Measurements from ENCODE around the gene ABLIM2. TPM values are rescaled to one million over a fixed set of nuclear protein-coding genes. Genes with fewer than 3 reads are reported as not detected.

ABLIM2 gene
- total and polyA plus RNA-seq, 2 experiments from 2014 or later, result 4.9 to 5.8 TPM

DNA sequence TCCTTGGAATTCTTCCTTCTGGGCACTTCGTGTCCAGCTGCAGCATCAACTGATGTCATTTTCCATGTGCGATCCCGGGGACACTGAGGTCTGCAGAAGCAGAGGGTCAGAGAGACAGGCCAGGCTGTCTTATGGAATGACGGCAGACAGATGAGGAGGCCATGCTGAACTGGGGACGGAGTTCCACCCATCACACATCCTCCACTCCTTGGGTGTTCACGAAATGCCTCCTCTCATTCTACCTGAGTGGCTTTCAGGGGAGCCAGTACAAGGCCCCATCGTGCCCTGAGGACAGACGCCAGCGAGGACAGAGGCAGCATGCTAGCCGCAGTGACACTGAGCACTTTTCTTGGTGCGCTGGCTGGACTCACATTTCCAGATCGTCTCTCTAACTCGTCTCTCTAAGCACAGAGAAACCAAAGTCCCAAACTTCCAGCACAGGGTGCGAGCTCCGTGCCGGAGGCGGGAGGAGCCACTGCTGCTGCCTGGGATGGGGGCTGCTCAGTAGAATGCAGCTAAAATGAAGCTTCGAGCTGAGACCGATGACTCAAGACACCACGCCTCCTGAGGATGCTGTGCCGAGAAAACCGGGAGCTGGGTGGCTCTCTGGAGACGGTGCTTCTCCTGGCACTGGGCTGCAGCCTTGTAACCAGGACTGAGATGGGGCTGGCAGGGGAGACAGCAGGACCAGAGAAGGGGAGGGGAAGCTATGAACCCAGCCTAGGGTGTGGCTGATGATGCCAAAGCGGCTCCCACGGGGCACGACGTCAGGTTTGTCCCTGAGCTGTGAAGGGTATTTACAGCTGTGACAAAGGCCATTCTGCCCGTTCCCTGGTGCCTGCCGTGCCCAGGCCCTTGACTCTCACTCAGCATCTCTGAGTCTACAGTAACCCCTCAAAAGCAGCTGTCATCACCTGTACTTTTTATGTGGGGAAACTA is 8.2 kb downstream of the ABLIM2 start:
- H3K4me1 ChIP-seq (ENCODE audit: low read depth), result peaks cover 9% of the 10 kb centered on the region
- H3K4me3 ChIP-seq, result no peak overlapping the region
- H3K9me3 ChIP-seq (ENCODE audit: low read depth), result no peaks in the 10 kb centered on the region
- TF ChIP-seq, protein P1, sequence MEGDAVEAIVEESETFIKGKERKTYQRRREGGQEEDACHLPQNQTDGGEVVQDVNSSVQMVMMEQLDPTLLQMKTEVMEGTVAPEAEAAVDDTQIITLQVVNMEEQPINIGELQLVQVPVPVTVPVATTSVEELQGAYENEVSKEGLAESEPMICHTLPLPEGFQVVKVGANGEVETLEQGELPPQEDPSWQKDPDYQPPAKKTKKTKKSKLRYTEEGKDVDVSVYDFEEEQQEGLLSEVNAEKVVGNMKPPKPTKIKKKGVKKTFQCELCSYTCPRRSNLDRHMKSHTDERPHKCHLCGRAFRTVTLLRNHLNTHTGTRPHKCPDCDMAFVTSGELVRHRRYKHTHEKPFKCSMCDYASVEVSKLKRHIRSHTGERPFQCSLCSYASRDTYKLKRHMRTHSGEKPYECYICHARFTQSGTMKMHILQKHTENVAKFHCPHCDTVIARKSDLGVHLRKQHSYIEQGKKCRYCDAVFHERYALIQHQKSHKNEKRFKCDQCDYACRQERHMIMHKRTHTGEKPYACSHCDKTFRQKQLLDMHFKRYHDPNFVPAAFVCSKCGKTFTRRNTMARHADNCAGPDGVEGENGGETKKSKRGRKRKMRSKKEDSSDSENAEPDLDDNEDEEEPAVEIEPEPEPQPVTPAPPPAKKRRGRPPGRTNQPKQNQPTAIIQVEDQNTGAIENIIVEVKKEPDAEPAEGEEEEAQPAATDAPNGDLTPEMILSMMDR (IDR thresholded peaks at IDR 0.05; ENCODE audit: low read depth, low read length), result no peak
- DNase-seq (ENCODE audit: low read depth in 1 of 2, low spot score in 1 of 2), result no peak
- H3K36me3 ChIP-seq, result no peaks in the 10 kb centered on the region
- no peak overlapping the region for H3K27ac ChIP-seq
- peaks cover 7% of the 10 kb centered on the region for H3K27me3 ChIP-seq

DNA sequence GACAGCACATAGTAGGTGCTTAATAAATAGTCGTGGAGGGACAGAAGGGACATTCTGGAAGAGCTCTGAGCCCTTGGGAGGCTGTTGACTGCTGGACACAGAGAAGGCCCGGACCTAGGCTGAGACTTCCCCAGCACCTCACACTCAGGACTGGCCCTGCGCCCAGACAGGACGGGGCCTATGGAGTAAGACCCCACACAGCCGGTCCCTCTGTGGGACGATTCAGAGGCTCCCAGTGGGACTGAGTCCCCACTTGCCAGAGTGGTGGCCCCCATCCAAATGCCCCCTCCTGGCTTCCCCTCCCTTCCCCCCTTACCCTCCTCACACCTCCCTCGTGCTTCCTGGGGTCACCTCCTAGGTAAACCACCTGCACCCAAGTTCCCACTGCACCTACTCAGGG is 8.9 kb downstream of the ABLIM2 start:
- Histone ChIP-seq H3K9me3 (ENCODE audit: low read depth) (no peaks in the 10 kb centered on the region), H3K36me3 (no peaks in the 10 kb centered on the region), H3K27ac (no peak overlapping the region), H3K27me3 (no peaks in the 10 kb centered on the region), H3K4me3 (no peak overlapping the region), H3K4me1 (ENCODE audit: low read depth) (peaks cover 17% of the 10 kb centered on the region)
- TF ChIP-seq, protein P1 (IDR thresholded peaks at IDR 0.05; ENCODE audit: low read depth, low read length), result no peak
- no peak for DNase-seq (ENCODE audit: low read depth in 1 of 2, low spot score in 1 of 2)

DNA sequence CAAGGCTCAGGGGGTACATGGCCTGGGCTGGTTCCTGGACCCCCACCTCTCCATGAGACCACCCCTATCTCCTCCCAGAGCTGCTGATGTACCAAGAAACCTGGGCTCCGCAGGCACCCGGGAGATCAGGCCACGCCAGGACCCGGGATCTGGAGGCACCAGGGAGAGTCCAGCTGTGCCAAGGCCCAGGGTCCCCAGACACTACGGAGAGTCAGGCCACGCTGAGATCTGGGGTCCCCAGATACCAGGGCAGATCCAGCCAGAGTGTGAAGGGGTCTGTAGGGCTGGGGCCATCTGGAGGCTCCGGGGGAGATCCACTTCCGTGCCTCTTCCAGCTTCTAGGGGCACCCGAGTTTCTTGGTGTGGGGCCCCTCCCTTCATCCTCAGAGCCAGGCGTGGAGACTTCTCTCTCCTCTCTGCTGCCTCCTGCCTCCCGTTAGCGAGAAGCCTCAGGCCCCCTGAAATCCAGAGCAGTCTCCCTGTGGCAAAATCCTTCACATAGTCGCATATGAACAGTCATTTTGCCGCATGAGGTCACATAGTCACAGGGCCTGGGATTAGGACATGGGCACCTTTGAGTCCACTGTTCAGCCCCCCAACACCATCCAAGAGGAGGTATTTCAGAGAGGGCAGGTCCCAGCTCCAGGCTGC is 9.7 kb downstream of the ABLIM2 start:
- H3K27me3 ChIP-seq, result no peaks in the 10 kb centered on the region
- peaks cover 19% of the 10 kb centered on the region for H3K4me1 ChIP-seq (ENCODE audit: low read depth)
- DNase-seq (ENCODE audit: low read depth in 1 of 2, low spot score in 1 of 2), result no peak
- no peak overlapping the region for H3K27ac ChIP-seq
- H3K9me3 ChIP-seq (ENCODE audit: low read depth), result no peaks in the 10 kb centered on the region
- no peak overlapping the region for H3K4me3 ChIP-seq
- H3K36me3 ChIP-seq, result no peaks in the 10 kb centered on the region
- TF ChIP-seq, protein P1 (IDR thresholded peaks at IDR 0.05; ENCODE audit: low read depth, low read length), result no peak

DNA sequence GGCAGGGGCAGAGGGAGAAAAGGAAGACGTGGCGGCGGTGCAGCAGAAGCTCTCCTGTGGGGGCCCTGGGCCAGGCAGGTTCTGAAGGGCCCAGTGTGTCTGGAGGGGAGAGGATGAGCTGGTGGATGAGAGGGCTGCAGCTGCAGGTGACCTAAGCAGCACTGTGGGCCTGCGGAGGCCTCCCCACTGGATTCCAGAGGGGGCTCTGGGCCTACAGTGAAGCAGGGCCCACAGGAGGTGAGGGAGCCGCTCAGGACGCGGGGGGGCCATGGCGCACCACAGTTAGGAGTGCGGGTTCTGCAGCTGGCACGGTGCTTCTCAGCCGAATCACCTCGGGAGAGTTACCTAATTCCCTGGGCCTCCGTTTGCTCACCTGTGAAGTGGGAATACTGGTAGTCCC is 10.5 kb downstream of the ABLIM2 start:
- H3K36me3 ChIP-seq, result no peaks in the 10 kb centered on the region
- H3K27ac ChIP-seq, result no peak overlapping the region
- H3K4me3 ChIP-seq, result no peak overlapping the region
- no peaks in the 10 kb centered on the region for H3K9me3 ChIP-seq (ENCODE audit: low read depth)
- no peak for DNase-seq (ENCODE audit: low read depth in 1 of 2, low spot score in 1 of 2)
- TF ChIP-seq, protein P1 (IDR thresholded peaks at IDR 0.05; ENCODE audit: low read depth, low read length), result no peak
- H3K27me3 ChIP-seq, result no peaks in the 10 kb centered on the region
- peaks cover 19% of the 10 kb centered on the region for H3K4me1 ChIP-seq (ENCODE audit: low read depth)

DNA sequence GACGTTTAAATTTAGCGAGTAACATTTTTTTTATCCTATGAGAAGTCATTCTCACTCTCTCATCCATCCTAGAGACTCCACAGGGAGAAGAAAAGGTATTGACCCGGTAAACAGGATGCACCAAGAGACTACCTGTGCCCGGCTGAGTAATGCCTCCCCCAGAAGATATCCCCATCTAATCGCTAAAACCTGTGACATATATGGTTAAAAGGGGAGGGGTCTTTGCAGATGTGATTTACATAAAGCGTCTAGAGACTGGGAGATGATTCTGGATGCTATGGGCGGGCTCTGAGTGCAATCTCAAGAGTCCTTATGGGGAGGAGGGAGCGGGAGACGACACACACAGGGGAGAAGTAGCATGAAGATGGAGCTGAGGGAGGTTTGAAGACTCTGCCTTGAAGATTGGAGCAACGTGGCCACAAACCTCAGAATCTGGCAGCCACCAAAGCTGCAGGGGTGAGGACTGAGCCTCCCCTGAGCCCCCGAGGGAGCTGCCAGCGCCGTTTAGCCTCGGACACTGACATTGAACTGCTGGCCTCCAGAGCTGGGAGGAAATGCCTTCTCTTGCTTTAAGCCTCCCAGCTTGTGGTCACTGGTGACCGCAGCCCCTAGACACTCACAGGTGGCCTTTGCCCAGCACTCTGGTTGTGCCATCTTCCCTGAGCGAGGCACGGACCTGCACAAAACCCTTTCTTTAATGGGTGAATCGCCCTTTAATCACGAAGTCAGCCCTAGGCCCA is 11.2 kb downstream of the ABLIM2 start:
- Histone ChIP-seq H3K27ac (no peak overlapping the region), H3K4me1 (ENCODE audit: low read depth) (peaks cover 19% of the 10 kb centered on the region), H3K36me3 (no peaks in the 10 kb centered on the region), H3K9me3 (ENCODE audit: low read depth) (no peaks in the 10 kb centered on the region), H3K4me3 (no peak overlapping the region), H3K27me3 (no peaks in the 10 kb centered on the region)
- no peak for DNase-seq (ENCODE audit: low read depth in 1 of 2, low spot score in 1 of 2)
- TF ChIP-seq, protein P1 (IDR thresholded peaks at IDR 0.05; ENCODE audit: low read depth, low read length), result no peak

Data from cardiac muscle cell (in vitro differentiated cells and primary cell).